ENCODE measurements around the gene CETN1.

DNA sequence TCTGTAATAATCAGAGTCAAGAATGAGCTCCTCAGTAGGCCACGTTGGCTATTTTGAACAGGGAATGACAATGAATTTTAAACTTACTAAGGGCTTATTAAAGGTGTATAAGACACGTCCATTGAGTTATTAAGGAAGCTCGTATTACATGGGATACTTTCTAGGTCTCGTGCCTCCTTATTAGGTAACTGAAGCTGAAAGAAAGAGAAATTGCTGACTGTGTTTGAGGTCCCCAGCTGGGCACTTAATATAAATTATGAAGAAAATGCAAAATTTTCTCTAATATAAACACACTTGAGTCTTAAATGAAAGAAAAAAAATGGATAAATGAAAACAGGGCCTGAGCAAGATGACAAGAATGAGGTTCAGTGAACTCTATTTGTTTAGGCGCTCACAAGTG is 38.4 kb downstream of the CETN1 start:
- TF ChIP-seq, protein P1, sequence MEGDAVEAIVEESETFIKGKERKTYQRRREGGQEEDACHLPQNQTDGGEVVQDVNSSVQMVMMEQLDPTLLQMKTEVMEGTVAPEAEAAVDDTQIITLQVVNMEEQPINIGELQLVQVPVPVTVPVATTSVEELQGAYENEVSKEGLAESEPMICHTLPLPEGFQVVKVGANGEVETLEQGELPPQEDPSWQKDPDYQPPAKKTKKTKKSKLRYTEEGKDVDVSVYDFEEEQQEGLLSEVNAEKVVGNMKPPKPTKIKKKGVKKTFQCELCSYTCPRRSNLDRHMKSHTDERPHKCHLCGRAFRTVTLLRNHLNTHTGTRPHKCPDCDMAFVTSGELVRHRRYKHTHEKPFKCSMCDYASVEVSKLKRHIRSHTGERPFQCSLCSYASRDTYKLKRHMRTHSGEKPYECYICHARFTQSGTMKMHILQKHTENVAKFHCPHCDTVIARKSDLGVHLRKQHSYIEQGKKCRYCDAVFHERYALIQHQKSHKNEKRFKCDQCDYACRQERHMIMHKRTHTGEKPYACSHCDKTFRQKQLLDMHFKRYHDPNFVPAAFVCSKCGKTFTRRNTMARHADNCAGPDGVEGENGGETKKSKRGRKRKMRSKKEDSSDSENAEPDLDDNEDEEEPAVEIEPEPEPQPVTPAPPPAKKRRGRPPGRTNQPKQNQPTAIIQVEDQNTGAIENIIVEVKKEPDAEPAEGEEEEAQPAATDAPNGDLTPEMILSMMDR (IDR thresholded peaks at IDR 0.05; ENCODE audit: insufficient read depth, low read length): no peak
- TF ChIP-seq, protein P2, sequence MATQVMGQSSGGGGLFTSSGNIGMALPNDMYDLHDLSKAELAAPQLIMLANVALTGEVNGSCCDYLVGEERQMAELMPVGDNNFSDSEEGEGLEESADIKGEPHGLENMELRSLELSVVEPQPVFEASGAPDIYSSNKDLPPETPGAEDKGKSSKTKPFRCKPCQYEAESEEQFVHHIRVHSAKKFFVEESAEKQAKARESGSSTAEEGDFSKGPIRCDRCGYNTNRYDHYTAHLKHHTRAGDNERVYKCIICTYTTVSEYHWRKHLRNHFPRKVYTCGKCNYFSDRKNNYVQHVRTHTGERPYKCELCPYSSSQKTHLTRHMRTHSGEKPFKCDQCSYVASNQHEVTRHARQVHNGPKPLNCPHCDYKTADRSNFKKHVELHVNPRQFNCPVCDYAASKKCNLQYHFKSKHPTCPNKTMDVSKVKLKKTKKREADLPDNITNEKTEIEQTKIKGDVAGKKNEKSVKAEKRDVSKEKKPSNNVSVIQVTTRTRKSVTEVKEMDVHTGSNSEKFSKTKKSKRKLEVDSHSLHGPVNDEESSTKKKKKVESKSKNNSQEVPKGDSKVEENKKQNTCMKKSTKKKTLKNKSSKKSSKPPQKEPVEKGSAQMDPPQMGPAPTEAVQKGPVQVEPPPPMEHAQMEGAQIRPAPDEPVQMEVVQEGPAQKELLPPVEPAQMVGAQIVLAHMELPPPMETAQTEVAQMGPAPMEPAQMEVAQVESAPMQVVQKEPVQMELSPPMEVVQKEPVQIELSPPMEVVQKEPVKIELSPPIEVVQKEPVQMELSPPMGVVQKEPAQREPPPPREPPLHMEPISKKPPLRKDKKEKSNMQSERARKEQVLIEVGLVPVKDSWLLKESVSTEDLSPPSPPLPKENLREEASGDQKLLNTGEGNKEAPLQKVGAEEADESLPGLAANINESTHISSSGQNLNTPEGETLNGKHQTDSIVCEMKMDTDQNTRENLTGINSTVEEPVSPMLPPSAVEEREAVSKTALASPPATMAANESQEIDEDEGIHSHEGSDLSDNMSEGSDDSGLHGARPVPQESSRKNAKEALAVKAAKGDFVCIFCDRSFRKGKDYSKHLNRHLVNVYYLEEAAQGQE (IDR thresholded peaks at IDR 0.05; ENCODE audit: insufficient replicate concordance, low read depth): no peak
- TF ChIP-seq GABPA (IDR thresholded peaks at IDR 0.05; ENCODE audit: low read depth): no peak
- no peak for TF ChIP-seq POLR2AphosphoS5 (IDR thresholded peaks at IDR 0.05; ENCODE audit: low read depth)
